GM10248 (cell line): ENCODE data around the gene FGR.

Experiments used
- CTCF ChIA-PET: fragments of 300-600 bp; sonication (Branson Sonifier 250); formaldehyde crosslinking; extraction: SDS; loops from one replicate; lab custom pipeline; 2021; ENCODE audit warnings: antibody characterized with exemption; lab: Yijun Ruan, JAX
- POLR2A ChIA-PET: fragments of 350-650 bp; sonication (Branson Sonifier 250); formaldehyde crosslinking; extraction: SDS; loops from one replicate; lab custom pipeline; 2020; ENCODE audit warnings: antibody characterized with exemption; lab: Yijun Ruan, JAX
- DNase-seq: peaks from one replicate; pipeline ENCODE4 v3.0.0; 2012; ENCODE audit errors: extremely low spot score
- CTCF ChIP-seq: IDR thresholded peaks from 2 replicates; pipeline ENCODE4 v1.5.1; 2012; ENCODE audit warnings: mild to moderate bottlenecking, low read depth; ENCODE audit errors: extremely low read depth, missing control alignments, control extremely low read depth

Gene FGR

GRCh38 chr1:27599605-27600497 lies 35.1 kb downstream of the FGR start:
- DNase-seq = no peak
- ChIA-PET CTCF (interaction anchor here (0.8 to 9.4 kb wide), 15 partner anchors 8 to 303 kb away, joined by 3 to 82 read pairs (median 5); no protein-coding TSS in a partner anchor), POLR2A (interaction anchor here (0.7 kb wide), 1 partner anchor 692 kb away, joined by 3 read pairs; no protein-coding TSS in a partner anchor)
- no peak for TF ChIP-seq CTCF

- no peak for TF ChIP-seq CTCF
- POLR2A ChIA-PET = no interaction called here
- CTCF ChIA-PET = interaction anchor here (0.7 to 9.4 kb wide), 6 partner anchors 8 to 42 kb away, joined by 4 to 82 read pairs (median 6); no protein-coding TSS in a partner anchor
- no peak for DNase-seq
These were observed 36.0 kb downstream of the FGR start for GRCh38 chr1:27598902-27599528.

- POLR2A ChIA-PET = no interaction called here
These were observed 36.7 kb downstream of the FGR start for GRCh38 chr1:27598295-27598687.

GRCh38 chr1:27597516-27598294 lies 37.3 kb downstream of the FGR start:
- CTCF ChIA-PET = interaction anchor here (1.4 to 9.4 kb wide), 4 partner anchors 9 to 41 kb away, joined by 3 to 82 read pairs (median 5); no protein-coding TSS in a partner anchor
- POLR2A ChIA-PET = no interaction called here
- TF ChIP-seq CTCF = no peak
- no peak for DNase-seq

More at GRCh38 chr1:27598295-27598687, 36.7 kb downstream of the FGR start:
- no peak for DNase-seq
- CTCF ChIA-PET = interaction anchor here (1.6 to 9.4 kb wide), 3 partner anchors 8 to 41 kb away, joined by 5 to 82 read pairs (median 6); no protein-coding TSS in a partner anchor
- TF ChIP-seq CTCF = no peak

GRCh38 chr1:27596986-27597385 lies 38.0 kb downstream of the FGR start:
- CTCF ChIA-PET = interaction anchor here (0.8 to 9.4 kb wide), 7 partner anchors 10 to 195 kb away, joined by 3 to 82 read pairs (median 3); no protein-coding TSS in a partner anchor
- no peak for TF ChIP-seq CTCF
- no peak for DNase-seq
- POLR2A ChIA-PET = interaction anchor here (0.6 kb wide), 1 partner anchor 25 kb away, joined by 4 read pairs; no protein-coding TSS in a partner anchor

GRCh38 chr1:27596261-27596660 lies 38.7 kb downstream of the FGR start:
- POLR2A ChIA-PET = no interaction called here
- TF ChIP-seq CTCF = no peak
- CTCF ChIA-PET = interaction anchor here (0.8 to 9.4 kb wide), 10 partner anchors 9 to 195 kb away, joined by 3 to 82 read pairs (median 4); no protein-coding TSS in a partner anchor
- no peak for DNase-seq
